ENCODE measurements around the gene DUOXA1. TPM values are rescaled to one million over a fixed set of nuclear protein-coding genes. Genes with fewer than 3 reads are reported as not detected.

The DUOXA1 gene
- polyA plus RNA-seq, 2 of the 4 experiments (the other 2 are of a cell fraction), result 0.18 to 0.23 TPM

- 86% methylated on average over 26 of the region's 57 CpGs for WGBS (ENCODE audit: missing lambda C conversion rate)
- CTCF ChIA-PET, result interaction anchor here (1.1 kb wide), 1 partner anchor 17 kb away, joined by 4 read pairs; no protein-coding TSS in a partner anchor
These were observed 5.3 kb upstream of the DUOXA1 start for GRCh38 chr15:45134682-45135604.

More at GRCh38 chr15:45134682-45135604, 5.3 kb upstream of the DUOXA1 start:
- POLR2A ChIA-PET, result no interaction called here
- Histone ChIP-seq H3K27ac (no peak overlapping the region), H3K9me3 (no peaks in the 10 kb centered on the region), H3K4me3 (no peak overlapping the region), H3K4me2 (no peak overlapping the region), H3K4me1 (no peaks in the 10 kb centered on the region)
- no peak for FAIRE-seq
- no peak for ATAC-seq
- DNase-seq (ENCODE audit: low read depth in 1 of 2, low spot score in 1 of 2), result no peak
- TF ChIP-seq PBX3 (IDR thresholded peaks at IDR 0.05) (no peak), ATOH8 (CRISPR knock-in tag; IDR thresholded peaks at IDR 0.05; ENCODE audit: low read depth) (no peak), FOXS1 (CRISPR knock-in tag; IDR thresholded peaks at IDR 0.05) (no peak), SREBF2 (IDR thresholded peaks at IDR 0.05) (no peak), ZFP36 (IDR thresholded peaks at IDR 0.05; ENCODE audit: borderline replicate concordance, partially characterized antibody) (no peak), NFE2L2 (conservative IDR thresholded peaks at IDR 0.05; ENCODE audit: low read length) (no peak), HDAC2 (IDR thresholded peaks at IDR 0.05) (no peak), EHF (CRISPR knock-in tag; IDR thresholded peaks at IDR 0.05) (no peak), CTCF (IDR thresholded peaks at IDR 0.05) (no peak), RARB (CRISPR knock-in tag; IDR thresholded peaks at IDR 0.05) (no peak), USF2 (IDR thresholded peaks at IDR 0.05) (no peak), REST (IDR thresholded peaks at IDR 0.05) (no peak), RCOR1 (IDR thresholded peaks at IDR 0.05; ENCODE audit: low read depth, low read length) (no peak), JUN (IDR thresholded peaks at IDR 0.05) (no peak), BHLHE40 (IDR thresholded peaks at IDR 0.05; ENCODE audit: low read depth, low read length) (no peak)
